Kidney glomerular epithelial cell (primary cell): ENCODE measurements around the gene SELPLG.
"Not testable (repeated sequence)": the region's sequence is repeated elsewhere in the genome, so short reads cannot be mapped to it uniquely, and the experiment has no call there.

ENCODE experiments used
- DNase-seq: peaks from one replicate; lab custom pipeline; 2025; lab: John Stamatoyannopoulos, UW

Gene SELPLG

GRCh38 chr12:108655812-108656175 lies 22.1 kb upstream of the SELPLG start:
- DNase-seq, result not testable (repeated sequence)

GRCh38 chr12:108654622-108655021 lies 20.9 kb upstream of the SELPLG start:
- DNase-seq, result not testable (repeated sequence)

GRCh38 chr12:108653922-108654321 lies 20.2 kb upstream of the SELPLG start:
- DNase-seq, result no peak

- no peak for DNase-seq
These were observed 19.4 kb upstream of the SELPLG start for GRCh38 chr12:108653082-108653516.

DNA sequence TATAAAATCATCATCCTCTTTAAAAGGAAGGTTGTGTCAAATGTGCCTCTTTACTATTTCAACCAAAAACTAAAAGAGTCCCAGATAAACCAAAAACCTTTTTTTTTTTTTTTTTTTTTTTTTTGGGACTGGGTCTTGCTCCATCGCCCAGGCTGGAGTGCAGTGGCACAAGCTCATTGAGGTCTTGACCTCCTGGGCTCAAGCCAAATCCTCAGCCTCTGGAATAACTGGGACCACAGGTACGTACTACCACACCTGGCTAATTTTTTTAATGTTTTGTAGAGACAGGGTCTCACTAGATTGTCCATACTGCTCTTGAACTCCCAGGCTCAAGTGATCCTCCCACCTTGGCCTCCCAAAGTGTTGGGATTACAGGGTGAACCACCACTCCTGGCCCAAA lies 16.4 kb upstream of the SELPLG start:
- no peak for DNase-seq

GRCh38 chr12:108649669-108650068 lies 16.0 kb upstream of the SELPLG start:
- DNase-seq, result peak; percentile 91

GRCh38 chr12:108649126-108649525 lies 15.4 kb upstream of the SELPLG start:
- DNase-seq, result no peak

- DNase-seq, result no peak
These were observed 14.7 kb upstream of the SELPLG start for GRCh38 chr12:108648371-108648770.

GRCh38 chr12:108647585-108648287 lies 14.0 kb upstream of the SELPLG start:
- no peak for DNase-seq

- no peak for DNase-seq
These were observed 13.2 kb upstream of the SELPLG start for GRCh38 chr12:108646600-108647579.

GRCh38 chr12:108645686-108646599 lies 12.2 kb upstream of the SELPLG start:
- no peak for DNase-seq

DNA sequence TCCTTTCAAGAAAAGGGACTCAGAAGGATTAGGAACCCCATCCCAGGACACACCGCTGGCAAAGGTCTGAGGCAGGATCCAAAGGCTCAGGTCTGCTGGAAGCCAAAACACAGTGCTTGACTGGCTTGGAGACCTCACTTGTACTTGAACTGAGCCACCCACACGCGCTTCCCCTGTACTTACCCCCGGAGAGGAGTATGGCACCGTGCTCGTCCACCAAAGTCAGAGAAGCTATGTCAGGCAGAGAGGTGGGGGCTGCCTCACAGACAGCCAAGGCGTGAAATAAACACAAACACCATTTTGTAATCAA lies 11.1 kb upstream of the SELPLG start:
- no peak for DNase-seq

GRCh38 chr12:108643941-108644810 lies 10.5 kb upstream of the SELPLG start:
- DNase-seq, result no peak

DNA sequence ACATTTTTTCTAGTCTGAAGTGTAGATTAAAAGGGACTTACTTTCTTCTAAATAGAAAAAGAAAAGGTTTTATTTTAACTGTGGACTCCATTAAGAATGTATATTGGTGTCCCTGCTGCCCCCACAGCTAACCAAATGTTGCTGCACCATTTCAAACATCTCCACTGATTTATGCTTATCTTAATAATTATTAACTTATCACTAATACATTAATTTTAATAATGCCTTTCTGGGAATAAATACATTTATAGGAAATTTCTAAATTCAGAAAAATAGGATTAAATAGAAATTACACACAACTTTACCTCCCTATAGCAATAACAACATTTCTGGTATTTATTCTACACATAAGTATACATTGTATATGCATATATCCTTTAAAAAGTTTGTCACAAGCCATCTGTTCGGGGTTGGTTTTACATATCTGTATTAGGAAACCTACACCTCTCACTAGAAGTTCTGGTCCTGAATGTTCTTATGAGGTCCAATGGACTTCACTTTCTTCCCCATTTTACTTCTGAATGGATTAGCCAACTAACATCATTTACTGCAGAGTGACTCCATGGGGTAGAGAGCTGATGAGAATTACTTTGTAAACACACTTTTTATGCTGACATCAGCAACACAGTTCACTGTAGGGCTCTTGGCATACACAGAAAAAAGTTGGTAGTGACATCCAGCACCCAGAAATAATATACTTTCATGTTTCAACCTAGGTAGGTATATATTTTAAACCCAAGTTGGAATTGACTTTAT lies 9.4 kb upstream of the SELPLG start:
- no peak for DNase-seq

DNA sequence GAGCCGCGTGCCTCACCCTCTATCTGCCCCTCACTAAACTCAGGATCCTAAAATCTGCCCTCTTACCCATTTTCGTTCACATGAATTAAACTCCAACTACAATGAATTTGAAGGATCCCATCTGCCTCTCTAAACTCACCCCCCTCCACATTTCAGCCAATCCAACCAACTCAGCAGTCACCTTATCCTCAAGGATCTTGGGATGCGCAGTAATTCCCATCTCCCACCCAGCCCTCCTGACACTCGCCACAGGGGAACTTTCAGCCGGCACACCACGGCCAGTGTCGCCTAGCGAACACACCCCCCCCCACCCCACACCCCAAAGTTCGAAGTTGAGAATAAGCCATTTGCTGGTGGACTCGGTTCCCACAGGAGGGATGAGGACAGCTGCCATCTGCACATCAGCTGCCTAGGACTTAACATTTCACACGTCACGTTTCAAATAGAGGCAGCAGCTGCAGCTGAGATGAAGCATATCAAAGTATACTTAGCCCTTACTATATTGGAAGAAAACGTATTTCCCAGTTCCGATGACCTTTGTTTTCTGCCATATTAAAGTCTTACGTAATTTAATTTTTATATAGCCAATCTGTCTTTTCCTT lies 8.7 kb upstream of the SELPLG start:
- no peak for DNase-seq

DNA sequence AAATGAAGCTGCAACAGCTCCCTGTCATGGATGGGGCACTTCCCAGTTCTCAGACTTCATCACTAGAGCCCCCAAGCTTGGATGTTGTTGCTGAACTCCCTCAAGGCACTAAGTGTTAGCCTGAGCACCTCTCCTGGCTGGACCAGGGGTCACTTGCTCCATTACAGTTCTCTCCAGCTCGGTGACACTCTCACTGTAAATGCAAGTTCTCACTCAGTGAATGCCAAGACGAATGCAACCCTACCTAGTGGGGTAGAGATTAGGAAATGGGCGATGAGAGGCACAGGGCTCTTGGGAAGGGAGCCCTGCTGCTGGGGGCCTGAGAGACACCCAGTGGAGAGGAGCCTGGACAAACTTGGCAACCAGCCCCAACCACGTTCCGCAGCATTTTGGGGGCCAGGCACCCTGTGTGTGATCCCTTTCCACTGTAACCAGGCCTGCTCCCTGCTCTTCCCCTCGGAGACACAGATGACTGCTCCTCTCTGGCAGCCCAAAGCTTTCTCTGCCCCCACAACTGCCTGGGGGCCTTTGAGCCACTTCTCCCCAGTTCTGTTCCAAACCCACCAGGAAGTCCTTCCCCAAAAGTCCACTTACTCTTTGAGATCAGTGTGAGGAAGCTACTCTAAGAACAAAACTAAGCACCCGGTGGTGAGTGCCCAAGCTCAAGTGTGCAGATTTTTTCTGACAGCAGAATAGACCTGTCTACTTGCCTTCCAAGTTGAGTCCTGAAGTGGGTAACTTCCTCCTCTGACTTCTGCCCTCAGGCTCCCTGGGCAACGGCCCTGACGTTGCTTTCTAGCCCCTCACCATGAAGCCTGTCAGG lies 8.0 kb upstream of the SELPLG start:
- no peak for DNase-seq

- DNase-seq, result peak; percentile 13
These were observed 7.2 kb upstream of the SELPLG start for GRCh38 chr12:108640802-108641445.

GRCh38 chr12:108638997-108639822 lies 5.5 kb upstream of the SELPLG start:
- DNase-seq, result no peak
